ENCODE measurements around the gene DLG3. TPM values are rescaled to one million over a fixed set of nuclear protein-coding genes. Genes with fewer than 3 reads are reported as not detected.

The DLG3 gene
- total RNA-seq, 1 donor from 2014 or later = 107 TPM

DNA sequence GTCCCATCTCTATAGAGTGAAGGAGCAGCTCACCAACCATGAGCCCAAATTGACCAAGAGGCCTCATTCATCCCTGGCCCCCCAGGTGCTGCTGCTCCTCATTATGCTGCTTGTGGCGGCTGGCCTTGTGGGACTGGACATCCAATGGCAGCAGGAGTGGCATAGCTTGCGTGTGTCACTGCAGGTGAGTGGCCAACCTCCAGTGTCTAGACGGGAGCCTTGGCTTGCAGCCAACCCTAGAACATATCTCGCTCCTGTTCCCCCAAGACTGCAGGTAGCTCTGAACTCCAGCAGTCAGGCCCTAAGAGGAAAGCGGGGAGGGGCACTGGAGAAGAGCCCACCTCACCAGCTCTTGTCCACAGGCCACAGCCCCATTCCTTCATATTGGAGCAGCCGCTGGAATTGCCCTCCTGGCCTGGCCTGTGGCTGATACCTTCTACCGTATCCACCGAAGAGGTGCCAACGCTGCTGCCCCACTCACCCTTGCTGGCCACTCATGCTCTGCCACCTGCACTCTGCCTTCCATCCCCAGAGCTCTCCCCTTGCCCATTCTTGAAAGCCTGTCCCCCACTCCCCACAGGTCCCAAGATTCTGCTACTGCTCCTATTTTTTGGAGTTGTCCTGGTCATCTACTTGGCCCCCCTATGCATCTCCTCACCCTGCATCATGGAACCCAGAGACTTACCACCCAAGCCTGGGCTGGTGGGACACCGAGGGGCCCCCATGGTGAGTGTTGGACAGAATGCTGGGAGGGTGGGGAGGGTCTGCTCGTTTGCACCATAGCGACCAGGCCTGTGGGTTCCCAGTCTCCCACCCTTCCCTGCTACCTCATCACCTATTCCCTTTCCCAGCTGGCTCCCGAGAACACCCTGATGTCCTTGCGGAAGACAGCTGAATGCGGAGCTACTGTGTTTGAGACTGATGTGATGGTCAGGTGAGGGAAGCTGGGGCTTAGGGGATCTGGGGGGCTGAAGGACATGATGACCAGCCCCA, 18.1 kb upstream of the DLG3 start:
- H3K27me3 Mint-ChIP-seq = no peaks in the 10 kb centered on the region

GRCh38 chrX:70427365-70427764, 17.3 kb upstream of the DLG3 start:
- no peak for DNase-seq (ENCODE audit: low spot score, unreplicated experiment)
- Mint-ChIP-seq H3K4me3 (ENCODE audit: low read depth) (no peak overlapping the region), H3K36me3 (ENCODE audit: insufficient read depth) (no peaks in the 10 kb centered on the region), H3K27ac (no peak overlapping the region), H3K9me3 (ENCODE audit: low read depth) (peaks cover 4% of the 10 kb centered on the region), H3K27me3 (no peaks in the 10 kb centered on the region), H3K4me1 (ENCODE audit: low read depth) (peaks cover 8% of the 10 kb centered on the region)
- TF ChIP-seq CTCF (IDR thresholded peaks at IDR 0.05; ENCODE audit: unreplicated experiment) = no peak

More for the DNA sequence above, 18.1 kb upstream of the DLG3 start:
- H3K27ac Mint-ChIP-seq = no peak overlapping the region
- peaks cover 4% of the 10 kb centered on the region for H3K9me3 Mint-ChIP-seq (ENCODE audit: low read depth)
- DNase-seq (ENCODE audit: low spot score, unreplicated experiment) = no peak
- no peak for TF ChIP-seq CTCF (IDR thresholded peaks at IDR 0.05; ENCODE audit: unreplicated experiment)
- H3K4me3 Mint-ChIP-seq (ENCODE audit: low read depth) = no peak overlapping the region
- peaks cover 8% of the 10 kb centered on the region for H3K4me1 Mint-ChIP-seq (ENCODE audit: low read depth)
- H3K36me3 Mint-ChIP-seq (ENCODE audit: insufficient read depth) = no peaks in the 10 kb centered on the region

- Mint-ChIP-seq H3K27me3 (no peaks in the 10 kb centered on the region), H3K4me3 (ENCODE audit: low read depth) (no peak overlapping the region), H3K27ac (no peak overlapping the region), H3K36me3 (ENCODE audit: insufficient read depth) (peaks cover 1% of the 10 kb centered on the region), H3K4me1 (ENCODE audit: low read depth) (peaks cover 4% of the 10 kb centered on the region), H3K9me3 (ENCODE audit: low read depth) (peaks cover 9% of the 10 kb centered on the region)
- TF ChIP-seq CTCF (IDR thresholded peaks at IDR 0.05; ENCODE audit: unreplicated experiment) = no peak
- no peak for DNase-seq (ENCODE audit: low spot score, unreplicated experiment)
Observed at GRCh38 chrX:70429759-70430158, 14.9 kb upstream of the DLG3 start.

GRCh38 chrX:70432936-70433847, 11.4 kb upstream of the DLG3 start:
- DNase-seq (ENCODE audit: low spot score, unreplicated experiment) = no peak
- TF ChIP-seq CTCF (IDR thresholded peaks at IDR 0.05; ENCODE audit: unreplicated experiment) = no peak
- Mint-ChIP-seq H3K36me3 (ENCODE audit: insufficient read depth) (peaks cover 1% of the 10 kb centered on the region), H3K27me3 (no peaks in the 10 kb centered on the region), H3K4me3 (ENCODE audit: low read depth) (peak overlapping the region; percentile 92), H3K4me1 (ENCODE audit: low read depth) (peaks cover 16% of the 10 kb centered on the region), H3K9me3 (ENCODE audit: low read depth) (peaks cover 20% of the 10 kb centered on the region), H3K27ac (peak overlapping the region; percentile 98)

DNA sequence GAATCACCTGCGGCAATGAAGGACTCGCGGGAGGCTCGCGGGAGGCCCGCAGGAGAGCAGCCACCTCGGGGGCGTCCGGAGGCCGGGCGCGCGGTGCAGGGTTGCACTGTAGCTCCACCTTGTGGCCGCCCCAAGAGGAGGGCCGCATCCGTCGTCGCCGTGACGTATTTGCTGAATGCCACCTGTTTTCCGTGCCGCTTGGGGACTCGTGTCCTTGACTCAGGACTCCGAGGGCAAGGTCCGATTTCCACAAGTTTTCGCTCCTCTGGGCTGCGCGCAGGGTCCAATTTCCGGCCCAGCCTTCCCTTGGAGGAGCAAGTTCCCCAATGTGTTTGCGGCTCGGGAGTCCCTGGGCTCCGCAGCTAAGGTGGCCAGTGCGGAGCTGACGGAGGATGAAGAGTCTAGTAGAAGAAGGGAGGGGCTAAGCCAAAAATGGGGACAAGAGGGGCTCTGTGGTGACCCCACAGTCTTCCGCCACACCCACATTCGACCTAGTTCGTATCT, 10.7 kb upstream of the DLG3 start:
- peak; percentile 60 for DNase-seq (ENCODE audit: low spot score, unreplicated experiment)
- peak; percentile 70 for TF ChIP-seq CTCF (IDR thresholded peaks at IDR 0.05; ENCODE audit: unreplicated experiment)
- peaks cover 16% of the 10 kb centered on the region for H3K4me1 Mint-ChIP-seq (ENCODE audit: low read depth)
- H3K36me3 Mint-ChIP-seq (ENCODE audit: insufficient read depth) = peaks cover 1% of the 10 kb centered on the region
- H3K9me3 Mint-ChIP-seq (ENCODE audit: low read depth) = peaks cover 19% of the 10 kb centered on the region
- H3K27me3 Mint-ChIP-seq = no peaks in the 10 kb centered on the region
- peak overlapping the region; percentile 92 for H3K4me3 Mint-ChIP-seq (ENCODE audit: low read depth)
- peak overlapping the region; percentile 98 for H3K27ac Mint-ChIP-seq

All from progenitor cell of endocrine pancreas (in vitro differentiated cells).